Keratinocyte (primary cell): ENCODE data around the gene NPLOC4. TPM values are rescaled to one million over a fixed set of nuclear protein-coding genes. Genes with fewer than 3 reads are reported as not detected.

ENCODE experiments used
- DNase-seq: peaks from one replicate; pipeline ENCODE4 v3.0.0-alpha.2; 2011; ENCODE audit warnings: low read depth, missing footprints, low spot score
- FAIRE-seq: peaks from 2 replicates; lab custom pipeline; 2011; peaks lifted over from hg19 to GRCh38; lab: Jason Lieb, UNC
- H2AFZ ChIP-seq: 2 replicates; pipeline ENCODE4 v1.6.0; 2012; ENCODE audit warnings: low read length, control low read depth, inconsistent platforms; ENCODE audit not compliant: control insufficient read depth
- H3K27ac ChIP-seq: 2 replicates; pipeline ENCODE4 v1.5.1; 2011; ENCODE audit warnings: low read length; ENCODE audit not compliant: control insufficient read depth, insufficient read depth
- H3K27me3 ChIP-seq: 3 replicates; pipeline ENCODE4 v1.6.0; 2011; ENCODE audit warnings: low read length; ENCODE audit not compliant: control insufficient read depth, insufficient read depth; ENCODE audit errors: extremely low read depth
- H3K36me3 ChIP-seq, 2 experiments: 2 replicates in 1 of 2; 3 replicates in 1 of 2; pipeline ENCODE4 v1.5.1; 2011; ENCODE audit warnings: low read length in 2 of 2, mild to moderate bottlenecking in 1 of 2; ENCODE audit not compliant: control insufficient read depth in 2 of 2, insufficient read depth in 2 of 2; ENCODE audit errors: extremely low read depth in 1 of 2
- H3K4me1 ChIP-seq: 3 replicates; pipeline ENCODE4 v1.5.1; 2011; ENCODE audit warnings: low read length; ENCODE audit not compliant: control insufficient read depth, insufficient read depth; ENCODE audit errors: extremely low read depth
- H3K4me2 ChIP-seq: 3 replicates; pipeline ENCODE4 v1.6.0; 2011; ENCODE audit warnings: low read depth, low read length; ENCODE audit not compliant: control insufficient read depth, insufficient read depth; ENCODE audit errors: extremely low read depth
- H3K4me3 ChIP-seq, 3 experiments: fragments of 200-600 bp in 1 of 3; sonication (generic) in 1 of 3; 2 replicates in 2 of 3; 3 replicates in 1 of 3; pipeline ENCODE4 v1.5.1; 2011 to 2016; ENCODE audit warnings: low read length in 3 of 3, mild to moderate bottlenecking in 3 of 3, control low read depth in 2 of 3, inconsistent platforms in 1 of 3, low read depth in 1 of 3, mixed read lengths in 1 of 3, mixed run types in 1 of 3, moderate library complexity in 1 of 3; ENCODE audit not compliant: control insufficient read depth in 2 of 3, insufficient read depth in 2 of 3; ENCODE audit errors: extremely low read depth in 1 of 3
- H3K79me2 ChIP-seq: 2 replicates; pipeline ENCODE4 v1.6.0; 2012; ENCODE audit warnings: low read length; ENCODE audit not compliant: control insufficient read depth, insufficient read depth
- H3K9ac ChIP-seq: 3 replicates; pipeline ENCODE4 v1.6.0; 2011; ENCODE audit warnings: low read length; ENCODE audit not compliant: control insufficient read depth, insufficient read depth; ENCODE audit errors: extremely low read depth
- H3K9me1 ChIP-seq: 3 replicates; pipeline ENCODE4 v1.6.0; 2011; ENCODE audit warnings: low read length; ENCODE audit not compliant: control insufficient read depth, insufficient read depth; ENCODE audit errors: extremely low read depth
- H3K9me3 ChIP-seq: 2 replicates; pipeline ENCODE4 v1.5.1; 2012; ENCODE audit warnings: low read depth, low read length; ENCODE audit not compliant: control insufficient read depth
- H4K20me1 ChIP-seq: 3 replicates; pipeline ENCODE4 v1.6.0; 2011; ENCODE audit warnings: low read length; ENCODE audit not compliant: control insufficient read depth, insufficient read depth; ENCODE audit errors: extremely low read depth
- EZH2 ChIP-seq: IDR thresholded peaks from one replicate; pipeline ENCODE4 v1.6.1; 2012; ENCODE audit warnings: inconsistent platforms, mild to moderate bottlenecking, low read length, moderate library complexity
- dilution Hi-C: fragments of 300-500 bp; cut with MboI; formaldehyde crosslinking; loops from one replicate; pipeline ENCODE4 v1.7.0; 2020; ENCODE audit warnings: low sequenced_read_pairs; ENCODE audit not compliant: extremely low pct_ligation_motif_present
- polyA plus RNA-seq, 5 experiments: library from polyadenylated mRNA; depleted of rRNA in 3 of 5; stranded (reverse) in 3 of 5; stranded (forward) in 1 of 5; unstranded in 1 of 5; fragments of >200 nt; gene quantifications; 1 replicate in 1 of 5; 2 replicates in 3 of 5; 3 replicates in 1 of 5; pipeline versions ENCODE4 v1.2.1 to v1.2.3, GENCODE V29; 2011 to 2012; ENCODE audit warnings: missing spikeins in 2 of 5, low read depth in 1 of 5, low replicate concordance in 1 of 5
- TF ChIP-seq, protein P1 (sequence below), 3 experiments: IDR thresholded peaks in 1 of 3; conservative IDR thresholded peaks in 1 of 3; optimal IDR thresholded peaks in 1 of 3; 2 replicates in 2 of 3; 3 replicates in 1 of 3; pipeline versions ENCODE3 to v1.5.1; 2011; ENCODE audit warnings: low read length in 3 of 3, mild to moderate bottlenecking in 3 of 3, moderate library complexity in 2 of 3, control low read depth in 1 of 3, inconsistent platforms in 1 of 3; ENCODE audit not compliant: insufficient read depth in 2 of 3; ENCODE audit errors: extremely low read depth in 1 of 3

The NPLOC4 gene
- polyA plus RNA-seq, 1 donor (not counting 4 experiments of a cell fraction or from before 2014, with no cell fraction given) = 64.0 TPM

DNA sequence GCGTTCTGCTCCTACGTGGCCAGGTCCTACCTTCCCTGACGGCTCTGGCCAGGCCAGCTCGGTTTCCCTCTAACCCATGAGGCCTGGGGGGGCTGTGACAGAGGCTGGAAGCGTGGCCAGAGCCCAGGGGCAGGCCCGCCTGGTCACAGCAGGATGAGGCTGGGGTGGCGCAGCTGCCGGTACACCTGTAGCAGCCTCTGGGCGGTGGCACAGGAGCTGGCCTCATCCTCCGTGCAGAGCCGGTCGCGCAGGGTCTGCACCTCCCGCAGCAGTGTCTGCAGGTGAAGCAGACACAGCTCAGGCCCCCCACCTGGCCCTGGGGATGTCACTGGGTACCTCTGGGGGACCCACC, 96.3 kb downstream of the NPLOC4 start:
- H3K79me2 ChIP-seq = no peaks in the 10 kb centered on the region
- no peak overlapping the region for H3K4me3 ChIP-seq
- dilution Hi-C loops = no loop called here
- H4K20me1 ChIP-seq = peaks cover 7% of the 10 kb centered on the region
- TF ChIP-seq, protein P1, sequence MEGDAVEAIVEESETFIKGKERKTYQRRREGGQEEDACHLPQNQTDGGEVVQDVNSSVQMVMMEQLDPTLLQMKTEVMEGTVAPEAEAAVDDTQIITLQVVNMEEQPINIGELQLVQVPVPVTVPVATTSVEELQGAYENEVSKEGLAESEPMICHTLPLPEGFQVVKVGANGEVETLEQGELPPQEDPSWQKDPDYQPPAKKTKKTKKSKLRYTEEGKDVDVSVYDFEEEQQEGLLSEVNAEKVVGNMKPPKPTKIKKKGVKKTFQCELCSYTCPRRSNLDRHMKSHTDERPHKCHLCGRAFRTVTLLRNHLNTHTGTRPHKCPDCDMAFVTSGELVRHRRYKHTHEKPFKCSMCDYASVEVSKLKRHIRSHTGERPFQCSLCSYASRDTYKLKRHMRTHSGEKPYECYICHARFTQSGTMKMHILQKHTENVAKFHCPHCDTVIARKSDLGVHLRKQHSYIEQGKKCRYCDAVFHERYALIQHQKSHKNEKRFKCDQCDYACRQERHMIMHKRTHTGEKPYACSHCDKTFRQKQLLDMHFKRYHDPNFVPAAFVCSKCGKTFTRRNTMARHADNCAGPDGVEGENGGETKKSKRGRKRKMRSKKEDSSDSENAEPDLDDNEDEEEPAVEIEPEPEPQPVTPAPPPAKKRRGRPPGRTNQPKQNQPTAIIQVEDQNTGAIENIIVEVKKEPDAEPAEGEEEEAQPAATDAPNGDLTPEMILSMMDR (optimal IDR thresholded peaks at IDR 0.05 in 1 of 3, IDR thresholded peaks at IDR 0.05 in 1 of 3, conservative IDR thresholded peaks at IDR 0.05 in 1 of 3; ENCODE audit: extremely low read depth in 1 of 3, insufficient read depth in 2 of 3, low read length in 3 of 3) = no peak
- H3K9me3 ChIP-seq = no peaks in the 10 kb centered on the region
- H3K27ac ChIP-seq = no peak overlapping the region
- no peak overlapping the region for H3K4me2 ChIP-seq
- no peak overlapping the region for H2AFZ ChIP-seq
- DNase-seq (no peak), FAIRE-seq (no peak)
- H3K27me3 ChIP-seq = peaks cover 22% of the 10 kb centered on the region
- no peaks in the 10 kb centered on the region for H3K9me1 ChIP-seq
- no peak overlapping the region for H3K9ac ChIP-seq
- peaks cover 3% of the 10 kb centered on the region for H3K4me1 ChIP-seq
- peaks cover 21 to 22% of the 10 kb centered on the region in 2 experiments for H3K36me3 ChIP-seq

DNA sequence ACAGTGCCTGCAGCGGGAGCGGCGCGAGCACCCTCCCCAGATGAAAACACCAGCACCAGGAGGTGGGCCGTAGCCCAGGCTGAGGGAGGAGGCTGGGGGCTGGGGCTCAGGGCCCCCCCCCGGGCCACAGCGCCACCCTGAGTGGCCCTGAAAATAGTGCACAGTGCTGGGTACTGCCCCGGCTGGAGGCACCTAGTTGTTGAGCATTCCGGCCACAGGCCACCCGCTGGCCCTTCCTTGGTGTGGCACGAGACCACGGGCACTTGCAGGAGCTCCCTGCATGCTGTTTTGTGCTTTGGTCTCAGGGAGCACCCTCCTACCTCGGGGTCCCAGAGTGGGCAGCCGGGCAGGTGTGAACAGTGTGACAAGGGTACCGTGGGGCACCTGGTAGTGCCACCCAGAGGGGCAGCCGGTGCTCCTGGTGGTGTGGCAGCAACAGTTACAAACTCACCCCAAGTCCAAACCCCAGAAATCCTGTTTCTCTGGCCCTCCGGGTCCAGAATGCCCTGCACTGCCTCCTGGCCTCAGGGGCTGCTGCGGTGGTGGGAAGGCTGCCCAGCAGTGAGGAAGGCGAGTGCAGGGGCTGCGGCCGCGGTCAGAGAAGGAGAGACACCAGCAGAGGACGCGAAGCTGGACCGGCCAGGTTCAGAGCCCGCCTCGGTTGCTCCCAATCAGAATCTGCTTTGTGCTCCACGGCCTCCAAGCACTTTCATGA, 96.8 kb downstream of the NPLOC4 start:
- H2AFZ ChIP-seq = no peak overlapping the region
- H3K9ac ChIP-seq = no peak overlapping the region
- no peaks in the 10 kb centered on the region for H3K79me2 ChIP-seq
- dilution Hi-C loops = no loop called here
- FAIRE-seq = no peak
- peaks cover 7% of the 10 kb centered on the region for H4K20me1 ChIP-seq
- H3K4me1 ChIP-seq = peaks cover 3% of the 10 kb centered on the region
- peaks cover 20 to 21% of the 10 kb centered on the region in 2 experiments for H3K36me3 ChIP-seq
- H3K9me3 ChIP-seq = no peaks in the 10 kb centered on the region
- H3K4me3 ChIP-seq = no peak overlapping the region
- no peak for DNase-seq
- TF ChIP-seq, protein P1 (optimal IDR thresholded peaks at IDR 0.05 in 1 of 3, IDR thresholded peaks at IDR 0.05 in 1 of 3, conservative IDR thresholded peaks at IDR 0.05 in 1 of 3; ENCODE audit: extremely low read depth in 1 of 3, insufficient read depth in 2 of 3, low read length in 3 of 3) = no peak
- TF ChIP-seq EZH2 = no peak
- peaks cover 22% of the 10 kb centered on the region for H3K27me3 ChIP-seq
- no peak overlapping the region for H3K27ac ChIP-seq
- H3K4me2 ChIP-seq = no peak overlapping the region
- H3K9me1 ChIP-seq = no peaks in the 10 kb centered on the region
